ENCODE measurements around the gene IGLL1.
"Not testable (repeated sequence)": the region's sequence is repeated elsewhere in the genome, so short reads cannot be mapped to it uniquely, and the experiment has no call there.

IGLL1 gene

DNA sequence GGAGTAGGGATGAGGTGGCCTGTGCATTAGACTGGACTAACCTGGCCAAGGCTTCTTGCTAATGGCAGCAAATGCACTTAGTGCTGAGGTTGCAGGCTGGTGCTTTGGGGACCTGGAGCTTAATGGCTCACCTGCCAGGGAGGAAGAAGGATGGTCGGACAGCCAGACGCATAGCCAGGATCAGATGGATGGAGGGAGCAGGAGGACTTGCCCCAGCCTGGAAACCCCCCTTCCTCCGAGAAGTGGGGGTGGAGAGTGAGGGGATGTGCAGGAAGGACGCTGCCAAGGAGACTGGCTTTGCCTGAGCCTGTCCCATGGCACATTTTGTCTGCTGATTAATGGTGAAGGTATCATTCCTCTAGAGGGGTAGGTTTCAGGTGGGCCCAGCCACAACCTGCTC is 17.9 kb downstream of the IGLL1 start:
- no peak for DNase-seq (ENCODE audit: low spot score)

DNA sequence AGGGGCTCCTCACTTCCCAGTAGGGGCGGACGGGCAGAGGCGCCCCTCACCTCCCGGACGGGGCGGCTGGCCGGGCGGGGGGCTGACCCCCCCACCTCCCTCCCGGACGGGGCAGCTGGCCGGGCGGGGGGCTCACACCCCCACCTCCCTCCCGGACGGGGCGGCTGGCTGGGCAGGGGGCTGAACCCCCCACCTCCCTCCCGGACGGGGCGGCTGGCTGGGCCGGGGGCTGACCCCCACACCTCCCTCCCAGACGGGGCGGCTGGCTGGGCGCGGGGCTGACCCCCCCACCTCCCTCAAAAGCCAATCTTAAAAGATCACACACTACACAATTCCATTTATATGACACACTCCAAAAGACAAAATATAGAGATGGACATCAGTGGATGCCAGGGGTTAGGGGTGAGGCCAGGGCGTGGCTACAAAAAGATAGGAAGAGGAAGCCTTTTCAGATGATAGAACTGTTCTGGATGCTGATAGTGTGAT is 19.0 kb downstream of the IGLL1 start:
- DNase-seq (ENCODE audit: low spot score): not testable (repeated sequence)

DNA sequence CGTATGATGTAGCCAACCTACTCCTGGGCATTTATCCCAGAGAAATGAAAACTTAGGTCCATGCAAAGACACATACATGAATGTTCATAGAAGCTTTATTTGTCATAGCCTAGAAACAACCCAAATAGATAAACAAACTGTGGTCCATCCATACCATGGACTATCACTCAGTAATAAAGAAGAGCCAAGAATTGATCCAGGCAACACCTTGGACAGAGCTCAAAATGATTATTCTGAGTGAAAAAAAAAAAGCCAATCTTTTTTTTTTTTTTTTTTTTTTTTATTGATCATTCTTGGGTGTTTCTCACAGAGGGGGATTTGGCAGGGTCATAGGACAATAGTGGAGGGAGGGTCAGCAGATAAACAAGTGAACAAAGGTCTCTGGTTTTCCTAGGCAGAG is 19.9 kb downstream of the IGLL1 start:
- DNase-seq (ENCODE audit: low spot score): not testable (repeated sequence)

- DNase-seq (ENCODE audit: low spot score): no peak
These were observed 22.6 kb downstream of the IGLL1 start for GRCh38 chr22:23557467-23557866.

DNA sequence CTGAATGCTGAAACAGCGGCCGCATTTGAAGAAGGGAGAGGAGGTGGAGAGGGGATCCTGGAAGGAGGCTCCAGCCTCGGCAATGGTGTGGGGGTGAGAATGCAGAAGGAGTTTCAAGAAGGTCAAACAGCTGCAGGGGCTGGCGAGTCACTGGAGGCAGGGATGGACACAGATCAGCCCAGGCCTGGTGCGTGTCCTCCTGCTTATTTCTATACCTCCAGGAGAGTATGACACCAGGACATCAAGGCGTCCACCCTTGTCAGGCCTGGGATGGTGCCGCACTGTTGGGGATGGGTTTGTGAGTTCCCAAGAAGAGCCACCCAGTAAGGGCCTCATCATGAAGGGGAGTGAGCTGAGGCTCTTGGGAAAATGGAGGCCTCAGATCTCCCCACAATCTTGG is 23.1 kb downstream of the IGLL1 start:
- DNase-seq (ENCODE audit: low spot score): no peak

DNA sequence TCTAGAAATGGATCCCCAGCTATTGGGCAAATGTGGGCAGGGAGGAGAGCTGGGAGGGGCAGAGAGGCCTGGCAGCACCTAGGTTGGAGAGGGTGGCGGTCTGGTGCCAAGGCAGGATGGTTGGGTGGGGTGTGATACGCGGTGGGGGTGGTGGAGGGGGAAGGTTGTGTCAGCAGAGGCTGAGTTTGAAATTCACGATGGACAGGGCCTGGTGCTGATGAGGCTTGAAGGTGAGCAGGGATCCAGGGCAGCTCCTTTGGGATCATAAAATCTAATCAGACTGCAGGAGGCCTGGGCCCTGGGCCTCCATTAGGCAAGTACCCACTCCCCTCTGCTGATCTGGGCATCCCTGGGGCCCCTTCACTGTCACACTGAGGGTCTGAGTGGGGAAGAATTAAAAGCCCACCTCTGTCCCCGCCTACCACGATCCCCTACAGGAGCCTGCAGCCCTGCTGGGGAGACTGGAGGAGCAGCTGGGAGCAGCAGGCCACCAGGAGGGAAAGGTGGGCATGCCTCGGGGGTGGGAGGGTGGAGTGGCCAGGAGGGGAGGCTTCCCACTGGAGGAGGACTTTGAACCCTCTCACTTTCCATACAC is 24.0 kb downstream of the IGLL1 start:
- DNase-seq (ENCODE audit: low spot score): no peak

GRCh38 chr22:23555118-23555517 is 25.0 kb downstream of the IGLL1 start:
- DNase-seq (ENCODE audit: low spot score): no peak

- no peak for DNase-seq (ENCODE audit: low spot score)
These were observed 25.9 kb downstream of the IGLL1 start for GRCh38 chr22:23553924-23554870.

DNA sequence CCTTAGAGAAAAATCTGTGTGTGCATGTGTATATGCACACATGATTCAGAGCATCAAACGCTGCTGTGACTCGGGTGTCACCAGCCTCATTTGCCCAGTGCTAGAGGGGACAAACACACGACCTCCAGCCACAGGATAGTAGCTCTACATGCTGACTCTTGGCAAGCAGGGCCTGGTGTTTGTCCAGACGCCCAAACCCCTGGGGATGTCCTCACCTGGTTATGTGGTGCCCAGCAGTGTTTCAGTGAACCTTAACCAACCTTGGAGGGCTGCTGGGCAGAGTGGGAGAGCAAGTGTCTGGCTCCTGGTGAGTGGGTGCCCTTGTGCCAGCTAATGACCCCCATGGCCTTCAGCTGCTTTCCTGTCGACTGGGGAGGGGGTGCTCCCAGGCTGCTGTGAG is 26.7 kb downstream of the IGLL1 start:
- DNase-seq (ENCODE audit: low spot score): no peak

DNA sequence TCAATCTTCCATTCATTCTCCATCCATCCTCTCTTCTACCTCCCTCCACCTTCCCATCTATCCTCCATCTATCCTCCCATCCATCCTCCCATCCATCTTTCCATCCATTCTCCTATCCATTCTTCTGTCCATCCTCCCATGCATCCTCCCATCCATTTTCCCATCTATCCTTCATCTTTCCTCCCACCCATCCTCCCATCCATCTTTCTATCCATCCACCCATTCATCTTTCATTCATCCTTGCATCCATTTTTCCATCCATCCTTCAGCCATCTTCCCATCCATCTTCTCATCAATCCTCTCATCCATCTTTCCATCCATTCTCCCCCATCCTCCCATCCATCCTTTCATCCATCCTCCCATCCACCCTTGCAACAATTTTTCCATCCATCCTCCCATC is 27.5 kb downstream of the IGLL1 start:
- no peak for DNase-seq (ENCODE audit: low spot score)

GRCh38 chr22:23551385-23551784 is 28.7 kb downstream of the IGLL1 start:
- no peak for DNase-seq (ENCODE audit: low spot score)

GRCh38 chr22:23550049-23550650 is 29.9 kb downstream of the IGLL1 start:
- no peak for DNase-seq (ENCODE audit: low spot score)

DNA sequence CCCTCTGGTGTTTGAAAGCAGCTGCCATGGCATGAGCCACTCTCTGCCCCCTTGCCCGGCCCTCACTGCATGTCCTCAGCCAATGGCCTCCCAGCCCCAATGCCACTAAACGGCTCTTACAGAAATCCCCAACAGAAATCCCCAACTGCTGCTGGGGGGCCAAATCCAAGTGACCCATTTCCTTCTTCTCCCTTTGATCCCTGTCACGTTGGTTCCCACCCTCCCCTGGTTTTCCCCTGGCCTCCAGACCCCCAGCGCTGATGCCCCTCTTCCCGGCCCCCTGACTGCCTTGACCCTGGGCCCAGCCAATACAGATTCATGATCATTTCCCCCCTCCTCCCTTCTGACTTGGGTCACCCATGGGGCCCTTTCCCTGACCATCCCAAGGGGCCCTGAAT is 30.9 kb downstream of the IGLL1 start:
- DNase-seq (ENCODE audit: low spot score): no peak

GRCh38 chr22:23548501-23549197 is 31.4 kb downstream of the IGLL1 start:
- no peak for DNase-seq (ENCODE audit: low spot score)

GRCh38 chr22:23547818-23548500 is 32.1 kb downstream of the IGLL1 start:
- DNase-seq (ENCODE audit: low spot score): no peak

DNA sequence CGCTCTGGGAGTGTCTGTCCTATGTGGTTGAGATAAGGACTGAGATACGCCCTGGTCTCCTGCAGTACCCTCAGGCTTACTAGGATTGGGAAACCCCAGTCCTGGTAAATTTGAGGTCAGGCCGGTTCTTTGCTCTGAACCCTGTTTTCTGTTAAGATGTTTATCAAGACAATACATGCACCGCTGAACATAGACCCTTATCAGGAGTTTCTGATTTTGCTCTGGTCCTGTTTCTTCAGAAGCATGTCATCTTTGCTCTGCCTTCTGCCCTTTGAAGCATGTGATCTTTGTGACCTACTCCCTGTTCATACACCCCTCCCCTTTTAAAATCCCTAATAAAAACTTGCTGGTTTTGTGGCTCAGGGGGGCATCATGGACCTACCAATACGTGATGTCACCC is 32.7 kb downstream of the IGLL1 start:
- DNase-seq (ENCODE audit: low spot score): not testable (repeated sequence)

DNA sequence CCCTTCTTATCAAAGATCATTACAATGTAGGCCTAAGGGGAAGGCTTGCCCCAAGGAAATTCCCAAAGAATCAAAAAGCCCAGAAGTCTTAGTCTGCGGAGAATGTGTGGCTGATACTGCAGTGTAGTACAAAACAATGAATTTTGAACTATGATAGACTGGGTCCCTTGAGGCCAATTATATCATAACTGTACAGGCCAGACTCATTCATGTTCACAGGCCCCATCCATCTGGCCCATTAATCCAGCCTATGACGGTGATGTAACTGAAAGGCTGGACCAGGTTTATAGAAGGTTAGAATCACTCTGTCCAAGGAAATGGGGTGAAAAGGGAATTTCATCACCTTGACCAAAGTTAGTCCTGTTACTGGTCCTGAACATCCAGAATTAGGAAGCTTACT is 35.2 kb downstream of the IGLL1 start:
- no peak for DNase-seq (ENCODE audit: low spot score)

DNA sequence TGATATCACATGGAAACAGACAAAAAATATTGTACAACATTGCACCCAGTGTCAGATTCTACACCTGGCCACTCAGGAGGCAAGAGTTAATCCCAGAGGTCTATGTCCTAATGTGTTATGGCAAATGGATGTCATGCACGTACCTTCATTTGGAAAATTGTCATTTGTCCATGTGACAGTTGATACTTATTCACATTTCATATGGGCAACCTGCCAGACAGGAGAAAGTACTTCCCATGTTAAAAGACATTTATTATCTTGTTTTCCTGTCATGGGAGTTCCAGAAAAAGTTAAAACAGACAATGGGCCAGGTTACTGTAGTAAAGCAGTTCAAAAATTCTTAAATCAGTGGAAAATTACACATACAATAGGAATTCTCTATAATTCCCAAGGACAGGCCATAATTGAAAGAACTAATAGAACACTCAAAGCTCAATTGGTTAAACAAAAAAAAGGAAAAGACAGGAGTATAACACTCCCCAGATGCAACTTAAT is 36.5 kb downstream of the IGLL1 start:
- not testable (repeated sequence) for DNase-seq (ENCODE audit: low spot score)

DNA sequence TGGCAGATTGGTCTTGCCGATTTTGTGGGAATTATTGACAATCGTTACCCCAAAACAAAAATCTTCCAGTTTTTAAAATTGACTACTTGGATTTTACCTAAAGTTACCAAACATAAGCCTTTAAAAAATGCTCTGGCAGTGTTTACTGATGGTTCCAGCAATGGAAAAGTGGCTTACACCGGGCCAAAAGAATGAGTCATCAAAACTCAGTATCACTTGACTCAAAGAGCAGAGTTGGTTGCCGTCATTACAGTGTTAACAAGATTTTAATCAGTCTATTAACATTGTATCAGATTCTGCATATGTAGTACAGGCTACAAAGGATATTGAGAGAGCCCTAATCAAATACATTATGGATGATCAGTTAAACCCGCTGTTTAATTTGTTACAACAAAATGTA is 37.2 kb downstream of the IGLL1 start:
- no peak for DNase-seq (ENCODE audit: low spot score)

DNA sequence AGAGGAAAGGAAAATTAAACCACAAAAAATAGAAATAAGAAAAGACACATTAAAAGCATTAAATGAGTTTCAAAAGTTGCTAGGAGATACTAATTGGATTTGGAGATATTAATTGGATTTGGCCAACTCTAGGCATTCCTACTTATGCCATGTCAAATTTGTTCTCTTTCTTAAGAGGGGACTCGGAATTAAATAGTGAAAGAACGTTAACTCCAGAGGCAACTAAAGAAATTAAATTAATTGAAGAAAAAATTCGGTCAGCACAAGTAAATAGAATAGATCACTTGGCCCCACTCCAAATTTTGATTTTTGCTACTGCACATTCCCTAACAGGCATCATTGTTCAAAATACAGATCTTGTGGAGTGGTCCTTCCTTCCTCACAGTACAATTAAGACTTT is 37.7 kb downstream of the IGLL1 start:
- DNase-seq (ENCODE audit: low spot score): not testable (repeated sequence)

GRCh38 chr22:23541849-23542281 is 38.2 kb downstream of the IGLL1 start:
- peak; percentile 47 for DNase-seq (ENCODE audit: low spot score)

Measured in hematopoietic multipotent progenitor cell treated with erythropoietin and hydrocortisone succinate and interleukin-3 and kit ligand, for 15 days (in vitro differentiated cells).